Neutrophil (primary cell): ENCODE data around the gene SLC46A2.

Experiments
- H3K27ac ChIP-seq: fragments of 200-600 bp; sonication (generic); 2 replicates; pipeline ENCODE4 v1.5.1; 2016; ENCODE audit warnings: mild to moderate bottlenecking, moderate library complexity
- H3K27me3 ChIP-seq: fragments of 200-600 bp; sonication (generic); 2 replicates; pipeline ENCODE4 v1.6.0; 2016; ENCODE audit warnings: mild to moderate bottlenecking
- H3K36me3 ChIP-seq: fragments of 200-600 bp; sonication (generic); 2 replicates; pipeline ENCODE4 v1.5.1; 2017
- H3K4me1 ChIP-seq, 2 experiments: fragments of 200-600 bp in 1 of 2; sonication (generic) in 1 of 2; 1 replicate in 1 of 2; 2 replicates in 1 of 2; pipeline versions ENCODE4 v1.5.1 to v1.6.1; 2013 to 2016; ENCODE audit warnings: low read depth in 1 of 2, low read length in 1 of 2, mild to moderate bottlenecking in 1 of 2, moderate library complexity in 1 of 2; ENCODE audit not compliant: control insufficient read depth in 1 of 2, insufficient read depth in 1 of 2
- H3K4me3 ChIP-seq, 2 experiments: fragments of 200-600 bp in 1 of 2; sonication (generic) in 1 of 2; 1 replicate in 1 of 2; 2 replicates in 1 of 2; pipeline ENCODE4 v1.5.1; 2013 to 2016; ENCODE audit warnings: low read depth in 1 of 2, low read length in 1 of 2, mild to moderate bottlenecking in 1 of 2, moderate library complexity in 1 of 2
- H3K9me3 ChIP-seq: fragments of 200-600 bp; sonication (generic); 2 replicates; pipeline ENCODE4 v1.5.1; 2016
- TF ChIP-seq, protein P1 (sequence below): fragments of 200-600 bp; sonication (generic); IDR thresholded peaks from 2 replicates; pipeline ENCODE4 v1.5.1; 2016; ENCODE audit warnings: antibody characterized with exemption

SLC46A2 gene

DNA sequence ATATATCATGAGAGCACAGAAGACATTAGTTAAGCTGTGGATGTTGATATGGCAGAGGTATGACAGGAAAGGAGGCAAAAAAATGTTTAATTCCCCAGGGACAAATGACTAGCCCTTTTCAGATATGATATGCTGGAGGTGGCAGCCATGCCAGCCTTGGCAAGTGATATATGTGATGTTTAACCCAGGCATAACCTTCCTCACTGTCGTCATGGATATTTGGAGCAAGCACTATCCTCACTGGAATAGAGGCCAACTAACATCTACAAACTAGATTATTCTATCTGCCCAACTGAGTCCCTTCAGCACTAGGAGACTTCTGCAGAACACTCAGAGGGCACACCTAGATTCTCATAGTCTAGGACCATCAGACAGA lies 27.3 kb upstream of the SLC46A2 start:
- H3K4me1 ChIP-seq = no peaks in the 10 kb centered on the region
- peaks cover 16% of the 10 kb centered on the region for H3K27me3 ChIP-seq
- H3K36me3 ChIP-seq = no peaks in the 10 kb centered on the region
- no peak overlapping the region for H3K4me3 ChIP-seq
- H3K9me3 ChIP-seq = no peaks in the 10 kb centered on the region
- TF ChIP-seq, protein P1, sequence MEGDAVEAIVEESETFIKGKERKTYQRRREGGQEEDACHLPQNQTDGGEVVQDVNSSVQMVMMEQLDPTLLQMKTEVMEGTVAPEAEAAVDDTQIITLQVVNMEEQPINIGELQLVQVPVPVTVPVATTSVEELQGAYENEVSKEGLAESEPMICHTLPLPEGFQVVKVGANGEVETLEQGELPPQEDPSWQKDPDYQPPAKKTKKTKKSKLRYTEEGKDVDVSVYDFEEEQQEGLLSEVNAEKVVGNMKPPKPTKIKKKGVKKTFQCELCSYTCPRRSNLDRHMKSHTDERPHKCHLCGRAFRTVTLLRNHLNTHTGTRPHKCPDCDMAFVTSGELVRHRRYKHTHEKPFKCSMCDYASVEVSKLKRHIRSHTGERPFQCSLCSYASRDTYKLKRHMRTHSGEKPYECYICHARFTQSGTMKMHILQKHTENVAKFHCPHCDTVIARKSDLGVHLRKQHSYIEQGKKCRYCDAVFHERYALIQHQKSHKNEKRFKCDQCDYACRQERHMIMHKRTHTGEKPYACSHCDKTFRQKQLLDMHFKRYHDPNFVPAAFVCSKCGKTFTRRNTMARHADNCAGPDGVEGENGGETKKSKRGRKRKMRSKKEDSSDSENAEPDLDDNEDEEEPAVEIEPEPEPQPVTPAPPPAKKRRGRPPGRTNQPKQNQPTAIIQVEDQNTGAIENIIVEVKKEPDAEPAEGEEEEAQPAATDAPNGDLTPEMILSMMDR = no peak
- no peak overlapping the region for H3K27ac ChIP-seq

DNA sequence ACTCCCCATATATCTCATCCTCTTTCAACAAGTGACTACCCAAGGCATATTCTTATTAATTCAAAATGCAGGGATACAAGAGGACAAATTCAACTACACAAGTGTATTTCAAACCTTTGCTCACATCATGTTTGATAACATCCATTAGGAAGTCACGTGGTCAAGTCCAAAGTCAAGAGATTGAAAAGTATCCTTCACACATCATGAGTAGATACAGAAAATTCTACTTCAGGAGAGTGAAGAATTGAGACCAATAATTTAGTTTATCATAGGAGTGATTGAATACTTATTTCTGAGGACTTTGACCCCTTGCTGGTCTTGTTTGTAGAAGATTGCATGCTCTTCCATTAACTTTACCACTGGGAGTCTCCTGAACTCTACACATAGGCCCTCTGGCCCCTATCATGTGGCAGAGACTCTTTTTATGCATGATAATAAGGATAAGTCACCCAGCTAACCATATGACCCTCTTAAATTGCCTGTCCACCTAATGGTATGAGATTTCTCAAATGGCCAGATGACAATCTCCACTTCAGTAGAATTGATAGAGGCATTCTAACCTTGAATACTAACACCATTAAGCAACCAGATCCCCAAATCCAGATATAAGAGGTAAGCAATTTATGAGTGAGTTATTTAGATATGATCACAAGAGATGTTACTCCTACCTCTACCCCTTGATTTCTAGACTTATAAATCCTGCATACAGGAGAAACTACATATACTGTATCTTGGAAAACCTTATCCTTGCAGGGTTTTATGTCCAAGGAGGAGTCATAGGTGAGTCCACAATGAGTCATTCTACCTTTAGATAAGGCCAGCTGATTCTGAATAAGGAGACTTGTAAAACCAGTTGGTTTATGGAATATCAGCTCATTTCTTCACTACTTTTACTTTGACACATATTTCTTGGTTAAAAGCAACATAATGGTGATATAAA lies 26.6 kb upstream of the SLC46A2 start:
- no peaks in the 10 kb centered on the region for H3K4me1 ChIP-seq
- H3K27ac ChIP-seq = no peak overlapping the region
- H3K9me3 ChIP-seq = no peaks in the 10 kb centered on the region
- no peak overlapping the region for H3K4me3 ChIP-seq
- TF ChIP-seq, protein P1 = no peak
- H3K36me3 ChIP-seq = no peaks in the 10 kb centered on the region
- peaks cover 16% of the 10 kb centered on the region for H3K27me3 ChIP-seq

DNA sequence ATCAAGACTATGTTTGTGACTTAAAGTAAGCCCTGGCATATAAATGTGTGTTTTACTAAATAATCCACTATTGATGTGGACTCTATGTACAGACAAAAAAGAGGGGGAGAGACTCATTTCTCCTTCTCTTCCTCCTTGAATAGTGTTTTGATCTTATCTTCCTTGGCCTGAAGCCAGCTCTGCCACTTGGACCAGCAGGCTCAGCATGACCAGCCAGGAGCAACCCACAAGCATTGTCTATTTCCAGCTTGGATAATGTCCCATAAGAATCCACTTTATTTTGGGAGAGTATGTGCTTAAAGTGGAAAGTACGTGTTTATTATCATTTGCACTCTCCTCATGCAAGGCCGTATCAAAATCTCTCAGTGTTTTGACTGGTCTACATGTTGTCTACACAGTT lies 23.8 kb upstream of the SLC46A2 start:
- peaks cover 23% of the 10 kb centered on the region for H3K27me3 ChIP-seq
- H3K4me3 ChIP-seq = no peak overlapping the region
- no peaks in the 10 kb centered on the region for H3K4me1 ChIP-seq
- no peak overlapping the region for H3K27ac ChIP-seq
- no peaks in the 10 kb centered on the region for H3K9me3 ChIP-seq
- no peaks in the 10 kb centered on the region for H3K36me3 ChIP-seq
- TF ChIP-seq, protein P1 = no peak

DNA sequence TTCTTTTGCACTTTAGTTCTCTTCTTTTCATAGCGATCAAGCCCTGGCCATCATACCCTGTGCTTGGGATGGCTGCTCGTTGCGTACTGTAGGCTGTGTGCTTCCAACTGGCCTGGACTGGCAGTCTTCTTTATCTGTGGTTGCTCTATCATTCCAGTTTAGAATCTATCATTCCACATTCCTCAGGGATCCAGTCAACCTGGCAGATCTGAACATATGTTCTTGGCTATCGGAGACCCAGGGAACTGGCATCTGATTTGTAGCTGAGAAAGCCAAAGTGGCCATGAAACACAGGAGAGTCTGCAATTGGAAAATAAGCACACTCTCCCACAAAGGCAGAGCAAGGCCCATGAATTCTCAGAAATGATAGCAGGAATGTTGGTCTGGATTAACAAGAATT lies 22.6 kb upstream of the SLC46A2 start:
- peaks cover 28% of the 10 kb centered on the region for H3K27me3 ChIP-seq
- H3K4me3 ChIP-seq = no peak overlapping the region
- TF ChIP-seq, protein P1 = no peak
- H3K27ac ChIP-seq = no peak overlapping the region
- H3K36me3 ChIP-seq = no peaks in the 10 kb centered on the region
- H3K4me1 ChIP-seq = no peaks in the 10 kb centered on the region
- H3K9me3 ChIP-seq = no peaks in the 10 kb centered on the region

DNA sequence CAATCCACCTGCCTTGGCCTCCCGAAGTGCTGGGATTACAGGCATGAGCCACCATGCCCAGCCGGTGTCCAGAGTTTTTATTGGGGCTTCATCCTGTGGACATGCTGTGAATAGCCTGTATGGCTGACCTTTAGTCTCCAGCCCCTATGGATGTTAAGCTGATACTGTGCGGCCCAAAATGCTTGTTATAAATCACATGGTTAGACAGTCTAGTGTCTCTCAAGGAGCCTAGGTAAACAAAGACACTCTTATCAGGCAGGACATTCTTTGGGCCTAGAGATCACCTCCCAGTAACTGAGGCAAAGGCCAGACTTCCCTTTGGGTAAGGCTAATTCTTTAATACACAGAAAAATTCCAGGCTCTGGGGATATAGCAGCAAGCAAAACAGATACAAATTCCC lies 22.0 kb upstream of the SLC46A2 start:
- TF ChIP-seq, protein P1 = no peak
- no peaks in the 10 kb centered on the region for H3K9me3 ChIP-seq

More for the DNA sequence above, 22.0 kb upstream of the SLC46A2 start:
- peaks cover 33% of the 10 kb centered on the region for H3K27me3 ChIP-seq
- no peaks in the 10 kb centered on the region for H3K4me1 ChIP-seq
- no peak overlapping the region for H3K4me3 ChIP-seq
- H3K36me3 ChIP-seq = no peaks in the 10 kb centered on the region
- H3K27ac ChIP-seq = no peak overlapping the region
